Measurements from ENCODE around the gene GCH1.
"Not testable (repeated sequence)": the region's sequence is repeated elsewhere in the genome, so short reads cannot be mapped to it uniquely, and the experiment has no call there.

Gene GCH1

GRCh38 chr14:54902521-54903420 is at the start of gene GCH1:
TSS of gene GCH1 (minus strand) at chr14:54902826. CDS start at chr14:54902663, 163 bp downstream.
- DNase-seq: peak; percentile 84

- no peak for DNase-seq
These were observed 44.6 kb upstream of the GCH1 start for GRCh38 chr14:54947230-54947629.

- no peak for DNase-seq
These were observed 43.9 kb upstream of the GCH1 start for GRCh38 chr14:54946500-54946899.

- DNase-seq: no peak
These were observed 42.2 kb upstream of the GCH1 start for GRCh38 chr14:54944737-54945391.

- DNase-seq: no peak
These were observed 40.3 kb upstream of the GCH1 start for GRCh38 chr14:54942913-54943312.

- DNase-seq: no peak
These were observed 34.2 kb upstream of the GCH1 start for GRCh38 chr14:54936816-54937215.

- DNase-seq: no peak
These were observed 33.3 kb upstream of the GCH1 start for GRCh38 chr14:54935958-54936357.

GRCh38 chr14:54935100-54935499 is 32.5 kb upstream of the GCH1 start:
- DNase-seq: no peak

GRCh38 chr14:54933006-54933405 is 30.4 kb upstream of the GCH1 start:
- DNase-seq: no peak

GRCh38 chr14:54931598-54932340 is 29.1 kb upstream of the GCH1 start:
- DNase-seq: no peak

- DNase-seq: no peak
These were observed 28.5 kb upstream of the GCH1 start for GRCh38 chr14:54931101-54931500.

GRCh38 chr14:54929556-54929955 is 26.9 kb upstream of the GCH1 start:
- peak; percentile 85 for DNase-seq

- no peak for DNase-seq
These were observed 25.6 kb upstream of the GCH1 start for GRCh38 chr14:54928216-54928615.

- DNase-seq: no peak
These were observed 24.9 kb upstream of the GCH1 start for GRCh38 chr14:54927551-54927950.

- not testable (repeated sequence) for DNase-seq
These were observed 23.9 kb upstream of the GCH1 start for GRCh38 chr14:54926570-54926969.

GRCh38 chr14:54922598-54922997 is 20.0 kb upstream of the GCH1 start:
- peak; percentile 15 for DNase-seq

- DNase-seq: peak; percentile 72
These were observed 17.4 kb upstream of the GCH1 start for GRCh38 chr14:54920052-54920451.

- DNase-seq: no peak
These were observed 16.7 kb upstream of the GCH1 start for GRCh38 chr14:54919330-54919729.

GRCh38 chr14:54918427-54918826 is 15.8 kb upstream of the GCH1 start:
- DNase-seq: no peak

- no peak for DNase-seq
These were observed 13.5 kb upstream of the GCH1 start for GRCh38 chr14:54916101-54916500.

- DNase-seq: no peak
These were observed 7.4 kb upstream of the GCH1 start for GRCh38 chr14:54909817-54910558.

- not testable (repeated sequence) for DNase-seq
These were observed 6.3 kb upstream of the GCH1 start for GRCh38 chr14:54908973-54909372.

- no peak for DNase-seq
These were observed 5.6 kb upstream of the GCH1 start for GRCh38 chr14:54908190-54908589.

Data from NCI-H1092 (cell line).